ENCODE results near the gene ALG3.

The ALG3 gene

DNA sequence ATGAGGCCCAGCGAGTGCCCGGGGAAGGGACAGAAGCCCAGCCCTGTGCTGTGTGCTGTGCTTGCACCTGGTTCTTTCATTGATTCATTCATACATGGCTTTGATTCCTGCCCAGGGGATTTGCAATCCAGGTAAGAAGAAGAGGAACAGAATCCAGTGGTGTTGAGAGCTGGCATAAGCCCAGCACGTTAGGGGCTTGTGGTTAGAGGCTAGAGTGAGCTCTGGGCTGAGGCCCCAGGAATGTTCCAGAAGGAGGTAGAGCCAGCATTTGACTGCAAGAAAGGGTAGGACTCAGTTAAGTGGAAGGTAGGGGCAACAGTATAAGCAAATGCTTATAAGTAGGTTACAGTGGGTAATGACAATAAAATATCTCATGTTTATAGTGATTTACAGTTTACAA, 17.1 kb downstream of the ALG3 start:
- Histone ChIP-seq H3K9me3 (replicated peaks; ENCODE audit: insufficient read depth, low read length) (no peaks in the 10 kb centered on the region), H3K4me2 (ENCODE audit: low read depth, low read length) (no peak overlapping the region), H4K20me1 (ENCODE audit: insufficient read depth, low read length) (no peaks in the 10 kb centered on the region), H3K4me3 (ENCODE audit: low read length) (no peak overlapping the region), H3K9ac (ENCODE audit: low read length) (no peak overlapping the region), H3K27ac (ENCODE audit: low read length) (no peak overlapping the region), H3K27me3 (replicated peaks; ENCODE audit: insufficient read depth, low read length) (peaks cover 68% of the 10 kb centered on the region), H3K79me2 (ENCODE audit: low read length) (no peaks in the 10 kb centered on the region), H3F3A (ENCODE audit: insufficient read depth, low read length) (no peaks in the 10 kb centered on the region), H3K4me1 (ENCODE audit: low read length) (no peaks in the 10 kb centered on the region), H3K9me2 (replicated peaks; ENCODE audit: insufficient read depth, low read length) (no peaks in the 10 kb centered on the region), H3K36me3 (replicated peaks; ENCODE audit: insufficient read depth, low read length) (no peaks in the 10 kb centered on the region), H2AFZ (ENCODE audit: low read length) (no peak overlapping the region)
- DNase-seq, result no peak
- TF ChIP-seq, protein P1, sequence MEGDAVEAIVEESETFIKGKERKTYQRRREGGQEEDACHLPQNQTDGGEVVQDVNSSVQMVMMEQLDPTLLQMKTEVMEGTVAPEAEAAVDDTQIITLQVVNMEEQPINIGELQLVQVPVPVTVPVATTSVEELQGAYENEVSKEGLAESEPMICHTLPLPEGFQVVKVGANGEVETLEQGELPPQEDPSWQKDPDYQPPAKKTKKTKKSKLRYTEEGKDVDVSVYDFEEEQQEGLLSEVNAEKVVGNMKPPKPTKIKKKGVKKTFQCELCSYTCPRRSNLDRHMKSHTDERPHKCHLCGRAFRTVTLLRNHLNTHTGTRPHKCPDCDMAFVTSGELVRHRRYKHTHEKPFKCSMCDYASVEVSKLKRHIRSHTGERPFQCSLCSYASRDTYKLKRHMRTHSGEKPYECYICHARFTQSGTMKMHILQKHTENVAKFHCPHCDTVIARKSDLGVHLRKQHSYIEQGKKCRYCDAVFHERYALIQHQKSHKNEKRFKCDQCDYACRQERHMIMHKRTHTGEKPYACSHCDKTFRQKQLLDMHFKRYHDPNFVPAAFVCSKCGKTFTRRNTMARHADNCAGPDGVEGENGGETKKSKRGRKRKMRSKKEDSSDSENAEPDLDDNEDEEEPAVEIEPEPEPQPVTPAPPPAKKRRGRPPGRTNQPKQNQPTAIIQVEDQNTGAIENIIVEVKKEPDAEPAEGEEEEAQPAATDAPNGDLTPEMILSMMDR (IDR thresholded peaks at IDR 0.05; ENCODE audit: low read length), result no peak
- no peak for TF ChIP-seq EZH2phosphoT487 (IDR thresholded peaks at IDR 0.05; ENCODE audit: low read length)
- no peak for TF ChIP-seq EZH2 (optimal IDR thresholded peaks at IDR 0.05; ENCODE audit: low read depth, low read length)

DNA sequence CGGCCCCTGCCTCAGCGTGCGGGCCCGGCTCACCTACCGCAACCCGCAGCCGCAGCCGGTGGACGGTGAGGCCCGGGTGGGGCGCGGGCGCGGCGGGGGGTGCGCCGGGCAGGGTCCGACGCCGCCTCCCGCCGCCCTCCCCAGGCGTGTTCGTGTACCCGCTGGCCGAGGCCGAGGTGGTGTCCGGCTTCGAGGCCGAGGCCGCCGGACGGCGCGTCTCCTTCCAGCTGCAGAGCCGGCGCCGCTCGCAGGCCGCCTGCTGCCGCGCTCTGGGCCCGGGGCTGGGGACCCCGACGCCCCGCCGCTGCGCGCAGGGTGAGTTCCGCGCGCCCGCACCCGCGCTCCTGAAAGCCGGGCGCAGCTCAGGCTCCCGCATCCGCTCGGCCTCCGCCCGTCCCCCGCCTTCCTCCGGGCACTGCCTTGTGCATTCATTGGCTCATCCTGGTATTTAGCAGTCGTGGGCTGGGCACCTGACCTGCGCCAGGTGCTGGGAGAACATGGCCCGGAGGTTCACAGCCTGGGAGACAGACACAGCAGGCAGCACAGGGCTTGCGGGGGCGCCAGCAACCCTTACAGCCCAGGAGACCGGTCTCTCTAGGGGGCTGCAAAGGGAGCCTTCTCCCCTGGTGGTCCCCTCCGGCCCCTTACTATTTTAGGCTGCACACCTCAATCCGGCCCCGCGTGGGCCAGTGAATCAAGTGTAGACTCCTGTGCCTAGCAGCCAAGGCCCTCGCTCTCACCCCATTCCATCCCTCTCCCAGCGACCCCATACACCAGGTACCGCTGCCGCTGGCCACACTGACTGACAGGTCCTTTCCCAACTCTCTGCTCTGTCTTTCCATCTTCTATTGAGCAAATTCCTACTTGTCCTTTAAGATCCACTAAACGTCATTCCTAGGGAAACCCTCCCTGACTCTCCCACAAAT, 17.9 kb downstream of the ALG3 start:
- Histone ChIP-seq H3K79me2 (ENCODE audit: low read length) (no peaks in the 10 kb centered on the region), H3F3A (ENCODE audit: insufficient read depth, low read length) (no peaks in the 10 kb centered on the region), H3K27me3 (replicated peaks; ENCODE audit: insufficient read depth, low read length) (peaks cover 76% of the 10 kb centered on the region), H3K4me1 (ENCODE audit: low read length) (no peaks in the 10 kb centered on the region), H3K9me2 (replicated peaks; ENCODE audit: insufficient read depth, low read length) (no peaks in the 10 kb centered on the region), H3K4me2 (ENCODE audit: low read depth, low read length) (peak overlapping the region; percentile 100; the same call in 1 of the 2 replicates), H3K9me3 (replicated peaks; ENCODE audit: insufficient read depth, low read length) (no peaks in the 10 kb centered on the region), H3K4me3 (ENCODE audit: low read length) (no peak overlapping the region), H3K36me3 (replicated peaks; ENCODE audit: insufficient read depth, low read length) (no peaks in the 10 kb centered on the region), H3K27ac (ENCODE audit: low read length) (no peak overlapping the region), H2AFZ (ENCODE audit: low read length) (no peak overlapping the region), H4K20me1 (ENCODE audit: insufficient read depth, low read length) (no peaks in the 10 kb centered on the region), H3K9ac (ENCODE audit: low read length) (no peak overlapping the region)
- DNase-seq, result no peak
- TF ChIP-seq EZH2 (optimal IDR thresholded peaks at IDR 0.05; ENCODE audit: low read depth, low read length) (peak; percentile 97), EZH2phosphoT487 (IDR thresholded peaks at IDR 0.05; ENCODE audit: low read length) (no peak)
- TF ChIP-seq, protein P1 (IDR thresholded peaks at IDR 0.05; ENCODE audit: low read length), result no peak

DNA sequence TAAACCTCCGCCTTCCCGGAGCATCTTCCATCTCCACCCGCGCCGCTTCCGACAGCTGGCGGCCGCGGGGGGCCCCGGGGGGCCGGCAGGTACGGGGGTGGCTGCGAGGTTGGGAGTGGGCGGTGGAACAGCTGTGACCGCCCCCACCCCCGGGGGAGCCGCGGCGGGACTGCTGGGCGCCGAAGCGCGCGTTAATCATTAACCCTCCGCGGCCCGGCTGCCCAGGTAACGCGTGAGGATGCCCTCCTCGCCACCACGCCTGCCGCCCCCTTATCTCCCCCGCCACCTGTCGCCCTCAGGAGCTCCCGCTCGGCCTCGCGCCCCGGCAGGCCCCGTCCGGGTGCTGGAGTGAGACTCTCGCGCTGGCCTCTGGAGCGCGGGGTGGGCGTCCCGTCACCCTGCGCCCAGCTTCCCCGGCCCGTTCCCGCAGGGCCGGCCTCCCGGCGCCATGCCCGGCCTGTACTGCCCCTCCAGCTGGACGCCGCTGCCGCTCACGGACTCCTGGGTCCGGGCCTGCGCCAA, 18.6 kb downstream of the ALG3 start:
- Histone ChIP-seq H3K9ac (ENCODE audit: low read length) (no peak overlapping the region), H3K27ac (ENCODE audit: low read length) (no peak overlapping the region), H3K9me2 (replicated peaks; ENCODE audit: insufficient read depth, low read length) (no peaks in the 10 kb centered on the region), H3K4me1 (ENCODE audit: low read length) (no peaks in the 10 kb centered on the region), H3F3A (ENCODE audit: insufficient read depth, low read length) (no peaks in the 10 kb centered on the region), H2AFZ (ENCODE audit: low read length) (peak overlapping the region; percentile 67), H3K27me3 (replicated peaks; ENCODE audit: insufficient read depth, low read length) (peaks cover 76% of the 10 kb centered on the region), H3K9me3 (replicated peaks; ENCODE audit: insufficient read depth, low read length) (no peaks in the 10 kb centered on the region), H3K4me3 (ENCODE audit: low read length) (peak overlapping the region; percentile 75), H3K4me2 (ENCODE audit: low read depth, low read length) (peak overlapping the region; percentile 100), H4K20me1 (ENCODE audit: insufficient read depth, low read length) (no peaks in the 10 kb centered on the region), H3K79me2 (ENCODE audit: low read length) (no peaks in the 10 kb centered on the region), H3K36me3 (replicated peaks; ENCODE audit: insufficient read depth, low read length) (no peaks in the 10 kb centered on the region)
- TF ChIP-seq, protein P1 (IDR thresholded peaks at IDR 0.05; ENCODE audit: low read length), result no peak
- TF ChIP-seq EZH2phosphoT487 (IDR thresholded peaks at IDR 0.05; ENCODE audit: low read length) (peak; percentile 67; the same call in 1 of the 2 replicates), EZH2 (optimal IDR thresholded peaks at IDR 0.05; ENCODE audit: low read depth, low read length) (peak; percentile 97)
- DNase-seq, result no peak

All from MM.1S (cell line).